Ovary (tissue), 3 donors: ENCODE measurements around the gene NBEA.

Source experiments
- EP300 ChIP-seq: sonication (generic); formaldehyde crosslinking; IDR thresholded peaks from one replicate; pipeline ENCODE4 v1.6.1; 2017; ENCODE audit warnings: antibody characterized with exemption
- TF ChIP-seq, protein P1 (sequence below), 3 donors: fragments of 450-650 bp in 2 of 3; fragments of 200-600 bp in 1 of 3; IDR thresholded peaks; one replicate each; pipeline versions ENCODE4 v1.5.1 to v1.8.0; 2016 to 2022; ENCODE audit warnings: antibody characterized with exemption in 3 of 3, mild to moderate bottlenecking in 1 of 3
- donor health status: DM: no; HTN: no; CAD: no.

DNA sequence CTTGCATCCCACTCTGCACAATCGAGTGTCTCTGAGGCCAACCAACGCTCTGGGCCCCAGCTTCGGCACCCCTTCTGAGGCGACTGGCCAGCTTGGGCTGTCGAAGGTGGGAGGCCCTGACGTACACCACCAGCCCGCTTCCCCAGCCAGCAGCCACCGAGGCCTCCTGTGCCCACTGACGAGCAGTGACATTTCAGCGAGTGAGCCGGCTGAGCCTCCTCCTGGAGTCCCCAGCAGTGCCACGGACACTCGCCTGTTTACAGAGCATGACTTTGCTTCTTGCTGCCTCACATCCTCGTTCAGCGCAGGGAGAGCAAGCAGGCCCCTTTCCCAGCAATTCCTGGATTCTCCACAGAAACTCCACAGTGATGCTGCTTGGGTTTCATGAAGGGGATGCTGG is 774.7 kb downstream of the NBEA start:
- TF ChIP-seq, protein P1, sequence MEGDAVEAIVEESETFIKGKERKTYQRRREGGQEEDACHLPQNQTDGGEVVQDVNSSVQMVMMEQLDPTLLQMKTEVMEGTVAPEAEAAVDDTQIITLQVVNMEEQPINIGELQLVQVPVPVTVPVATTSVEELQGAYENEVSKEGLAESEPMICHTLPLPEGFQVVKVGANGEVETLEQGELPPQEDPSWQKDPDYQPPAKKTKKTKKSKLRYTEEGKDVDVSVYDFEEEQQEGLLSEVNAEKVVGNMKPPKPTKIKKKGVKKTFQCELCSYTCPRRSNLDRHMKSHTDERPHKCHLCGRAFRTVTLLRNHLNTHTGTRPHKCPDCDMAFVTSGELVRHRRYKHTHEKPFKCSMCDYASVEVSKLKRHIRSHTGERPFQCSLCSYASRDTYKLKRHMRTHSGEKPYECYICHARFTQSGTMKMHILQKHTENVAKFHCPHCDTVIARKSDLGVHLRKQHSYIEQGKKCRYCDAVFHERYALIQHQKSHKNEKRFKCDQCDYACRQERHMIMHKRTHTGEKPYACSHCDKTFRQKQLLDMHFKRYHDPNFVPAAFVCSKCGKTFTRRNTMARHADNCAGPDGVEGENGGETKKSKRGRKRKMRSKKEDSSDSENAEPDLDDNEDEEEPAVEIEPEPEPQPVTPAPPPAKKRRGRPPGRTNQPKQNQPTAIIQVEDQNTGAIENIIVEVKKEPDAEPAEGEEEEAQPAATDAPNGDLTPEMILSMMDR (IDR thresholded peaks at IDR 0.05): no peak
- no peak for TF ChIP-seq EP300
